Esophagus muscularis mucosa (tissue), 3 donors: ENCODE results near the gene SLC25A29.

Experiments
- CTCF ChIP-seq, 3 experiments: fragments of 200-600 bp in 2 of 3; fragments of 450-650 bp in 1 of 3; sonication (generic) in 2 of 3; IDR thresholded peaks; one replicate each; pipeline ENCODE4 v1.5.1; 2017 to 2019; ENCODE audit warnings: antibody characterized with exemption in 3 of 3, mild to moderate bottlenecking in 2 of 3, moderate library complexity in 1 of 3
- EP300 ChIP-seq: sonication (generic); formaldehyde crosslinking; IDR thresholded peaks from one replicate; pipeline ENCODE4 v1.6.1; 2017; ENCODE audit warnings: antibody characterized with exemption

- TF ChIP-seq EP300 (no peak), CTCF (IDR thresholded peaks at IDR 0.05) (no peak)
Observed at GRCh38 chr14:100297320-100298300, 8.6 kb downstream of the SLC25A29 start.
